ENCODE measurements around the gene CCPG1.

DNA sequence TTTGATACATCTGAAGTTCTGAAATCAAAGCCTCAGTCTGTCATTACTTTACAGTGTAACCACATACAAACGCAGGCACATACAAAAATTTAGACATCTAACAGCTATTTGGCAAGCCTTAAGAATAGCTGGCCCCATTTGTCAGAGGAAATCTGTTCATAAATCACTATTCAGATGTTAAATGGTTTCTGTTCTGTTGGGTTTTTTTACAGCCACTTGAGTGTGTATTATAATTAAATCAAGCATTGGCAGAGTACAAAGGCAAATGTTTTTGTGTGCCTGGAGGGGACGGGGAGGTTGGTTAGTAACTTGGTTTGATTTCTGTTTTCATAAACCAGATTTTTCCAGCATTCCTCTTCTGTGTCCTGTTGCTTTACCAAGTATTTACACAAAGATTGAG lies 65.0 kb downstream of the CCPG1 start:
- TF ChIP-seq, protein P1, sequence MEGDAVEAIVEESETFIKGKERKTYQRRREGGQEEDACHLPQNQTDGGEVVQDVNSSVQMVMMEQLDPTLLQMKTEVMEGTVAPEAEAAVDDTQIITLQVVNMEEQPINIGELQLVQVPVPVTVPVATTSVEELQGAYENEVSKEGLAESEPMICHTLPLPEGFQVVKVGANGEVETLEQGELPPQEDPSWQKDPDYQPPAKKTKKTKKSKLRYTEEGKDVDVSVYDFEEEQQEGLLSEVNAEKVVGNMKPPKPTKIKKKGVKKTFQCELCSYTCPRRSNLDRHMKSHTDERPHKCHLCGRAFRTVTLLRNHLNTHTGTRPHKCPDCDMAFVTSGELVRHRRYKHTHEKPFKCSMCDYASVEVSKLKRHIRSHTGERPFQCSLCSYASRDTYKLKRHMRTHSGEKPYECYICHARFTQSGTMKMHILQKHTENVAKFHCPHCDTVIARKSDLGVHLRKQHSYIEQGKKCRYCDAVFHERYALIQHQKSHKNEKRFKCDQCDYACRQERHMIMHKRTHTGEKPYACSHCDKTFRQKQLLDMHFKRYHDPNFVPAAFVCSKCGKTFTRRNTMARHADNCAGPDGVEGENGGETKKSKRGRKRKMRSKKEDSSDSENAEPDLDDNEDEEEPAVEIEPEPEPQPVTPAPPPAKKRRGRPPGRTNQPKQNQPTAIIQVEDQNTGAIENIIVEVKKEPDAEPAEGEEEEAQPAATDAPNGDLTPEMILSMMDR (IDR thresholded peaks at IDR 0.05) = no peak
- no peak for TF ChIP-seq POLR2A (IDR thresholded peaks at IDR 0.05)

All from thyroid gland (tissue), 4 donors.